Heart left ventricle (tissue), 16 donors: Measurements from ENCODE around the gene POLR3GL. TPM values are rescaled to one million over a fixed set of nuclear protein-coding genes. Genes with fewer than 3 reads are reported as not detected.

Experiments used
- ATAC-seq, 4 donors: fragments of 200-7000 bp; cut with Tn5 transposase; one replicate each; pipeline ENCODE4 v1.9.1; 2020 to 2022; ENCODE audit warnings: moderate library complexity in 4 of 4, mild to moderate bottlenecking in 3 of 4, moderate number of reproducible peaks in 1 of 4
- DNase-seq, 5 donors: peaks; one replicate each; pipeline ENCODE4 v3.0.0-alpha.2; 2020
- H3K27ac ChIP-seq, 12 donors: fragments of 200-600 bp; sonication (generic) in 4 of 12; one replicate each; pipeline versions ENCODE4 v1.5.0 to v1.8.0; 2016 to 2022; ENCODE audit warnings: mild to moderate bottlenecking in 2 of 12
- H3K27me3 ChIP-seq, 9 donors: fragments of 200-600 bp; sonication (generic) in 2 of 9; one replicate each; pipeline versions ENCODE4 v1.5.1 to v1.8.0; 2016 to 2022; ENCODE audit warnings: mild to moderate bottlenecking in 3 of 9
- H3K36me3 ChIP-seq, 9 donors: fragments of 200-600 bp; sonication (generic) in 2 of 9; one replicate each; pipeline versions ENCODE4 v1.5.0 to v1.8.0; 2018 to 2022; ENCODE audit warnings: mild to moderate bottlenecking in 2 of 9
- H3K4me1 ChIP-seq, 12 donors: fragments of 200-600 bp; sonication (generic) in 4 of 12; one replicate each; pipeline versions ENCODE4 v1.5.0 to v1.8.0; 2016 to 2022; ENCODE audit warnings: mild to moderate bottlenecking in 3 of 12
- H3K4me3 ChIP-seq, 12 donors: fragments of 200-600 bp; sonication (generic) in 4 of 12; one replicate each; pipeline versions ENCODE4 v1.5.0 to v1.8.0; 2017 to 2022; ENCODE audit warnings: mild to moderate bottlenecking in 9 of 12, moderate library complexity in 4 of 12
- H3K9me3 ChIP-seq, 12 donors: fragments of 200-600 bp; sonication (generic) in 4 of 12; one replicate each; pipeline versions ENCODE4 v1.5.0 to v1.8.0; 2016 to 2022; ENCODE audit warnings: mild to moderate bottlenecking in 1 of 12
- POLR2A ChIP-seq, 2 donors: fragments of 450-650 bp; IDR thresholded peaks; one replicate each; pipeline ENCODE4 v1.6.1; 2017; ENCODE audit warnings: antibody characterized with exemption in 2 of 2, mild to moderate bottlenecking in 2 of 2, moderate library complexity in 2 of 2
- WGBS, 4 donors: extraction: QIAGEN DNeasy Blood & Tissue Kit in 2 of 4; methylation state at CpG; one replicate each; pipeline versions ENCODE4 v1.1.5 to v1.1.7; 2013 to 2018; 5-methylcytosine and 5-hydroxymethylcytosine counted together
- intact Hi-C, 10 donors: fragments of 100-400 bp; cut with DNase I; formaldehyde crosslinking; loops; one replicate each; pipeline versions ENCODE4 v1.11.1 to v1.14.2; 2022
- long read RNA-seq, 3 donors: library from polyadenylated mRNA; unstranded; transcript quantifications; one replicate each; pipeline ENCODE4 v2.0.0, GENCODE V29; 2020 to 2021
- polyA plus RNA-seq, 2 donors: library from polyadenylated mRNA; stranded (reverse); fragments of 200-250 nt; gene quantifications; one replicate each; pipeline ENCODE4 v1.2.3, GENCODE V29; 2013
- total RNA-seq, 9 donors: library from RNA; depleted of rRNA in 2 of 9; stranded (reverse); fragments of >200 nt in 2 of 9; fragmentation: NEBNext Ultra II Directional in 3 of 9; extraction: Animal tissue kit (Norgen Biotek cat#: 25700) in 3 of 9; gene quantifications; one replicate each; pipeline versions ENCODE4 v1.1.0 to v1.2.4, GENCODE V29; 2016 to 2023
- TF ChIP-seq, protein P1 (sequence below), 12 donors: fragments of 200-600 bp; sonication (generic) in 4 of 12; IDR thresholded peaks; one replicate each; pipeline versions ENCODE4 v1.5.0 to v1.8.0; 2018 to 2022; ENCODE audit warnings: antibody characterized with exemption in 12 of 12, mild to moderate bottlenecking in 5 of 12
- donor health status: ischemic (EF 13 %, LVEDD 7.1; RV severe dilation, severe dysfunction).
- donor health status: healthy with polysubstance abuse.
- donor health status: DM: no; HTN: yes; CAD: no.
- donor health status: DM: no; HTN: no; CAD: no.
- donor health status: ischemic (EF 25% LVEDD 6.9; RV normal size, moderate dysfunction).
- donor health status: ischemic (EF 25% LVEDD 5.7; RV mildly dilated, moderate dysfunction).
- donor health status: healthy.
- donor health status: DM: yes; HTN: yes; CAD: no.
- donor health status: ischemic (EF 35%, LVEDD 5.7; RV mildly dilated, moderate dysfunction).
- donor health status: nonischemic (EF 11% LVEDD 7.7; RV severe dilation, severe dysfunction).
- donor health status: DM: yes; HTN: yes; CAD: no.
- donor health status: PGD.
- donor health status: ischemic (EF 29% LVEDD 5.4; RV normal size, mild dysfunction).
- donor health status: nonischemic (EF 23%, LVEDD 6.1; RV moderate dilation, normal function).

POLR3GL gene, protein sequence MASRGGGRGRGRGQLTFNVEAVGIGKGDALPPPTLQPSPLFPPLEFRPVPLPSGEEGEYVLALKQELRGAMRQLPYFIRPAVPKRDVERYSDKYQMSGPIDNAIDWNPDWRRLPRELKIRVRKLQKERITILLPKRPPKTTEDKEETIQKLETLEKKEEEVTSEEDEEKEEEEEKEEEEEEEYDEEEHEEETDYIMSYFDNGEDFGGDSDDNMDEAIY
- total RNA-seq (10 to 100 TPM; 30.2 to 45.7 (median 36.0) TPM), polyA plus RNA-seq (10 to 100 TPM; 45.8 to 69.4 TPM)
- long read RNA-seq, donor 1, transcript POLR3GL-202 (8 exons, 1,165 nt): major isoform, 29 of 39 reads
- long read RNA-seq, donor 1, partial matches to known transcripts: 6 of 39 reads
- long read RNA-seq, donor 1, other reads (novel, unspliced or antisense): 3 of 39 reads
- long read RNA-seq, donor 2, transcript POLR3GL-202 (8 exons, 1,165 nt): major isoform, 28 of 43 reads
- long read RNA-seq, donor 2, partial matches to known transcripts: 5 of 43 reads
- long read RNA-seq, donor 2, other reads (novel, unspliced or antisense): 10 of 43 reads
- long read RNA-seq, donor 3, transcript POLR3GL-202 (8 exons, 1,165 nt): major isoform, 25 of 32 reads
- long read RNA-seq, donor 3, partial matches to known transcripts: 6 of 32 reads
- long read RNA-seq, donor 3, other reads (novel, unspliced or antisense): 1 of 32 reads

DNA sequence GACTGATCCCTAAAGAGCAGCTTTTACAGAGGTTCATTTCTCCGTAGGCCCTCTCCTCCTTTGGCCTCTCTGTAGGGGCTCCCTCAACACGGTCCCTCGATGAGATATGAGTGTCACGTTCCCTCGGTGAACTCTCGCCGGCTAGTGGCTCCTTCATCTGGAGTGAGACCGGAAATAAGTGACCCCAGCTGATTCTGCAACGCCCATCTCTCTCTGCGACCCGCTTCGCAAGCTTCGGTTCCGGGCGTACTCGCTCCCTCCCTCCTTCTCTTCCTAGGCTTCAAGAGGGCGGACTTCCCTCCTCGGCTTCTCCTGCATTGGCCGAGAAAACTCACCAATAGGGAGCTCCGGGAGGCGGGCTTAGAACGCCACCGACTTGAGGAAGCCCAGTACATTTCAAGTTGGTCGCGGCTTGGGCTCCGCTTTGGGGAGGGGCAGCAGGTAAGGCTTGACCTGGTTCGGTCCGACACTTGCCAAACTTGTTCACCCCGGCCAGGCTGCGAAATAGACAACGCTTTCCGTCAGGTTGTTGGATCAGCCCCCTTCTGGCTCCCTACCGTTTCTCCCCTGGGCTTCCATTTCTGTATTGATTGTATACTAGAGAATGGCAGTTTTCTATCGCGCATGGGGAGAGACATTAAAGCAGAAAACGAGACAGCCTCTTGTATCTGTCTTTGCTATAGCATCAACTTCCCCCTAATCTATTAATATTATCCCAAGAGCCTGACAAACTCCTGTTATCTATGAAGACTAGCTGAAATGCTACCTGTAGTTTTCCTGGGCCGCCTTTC is at the start of gene POLR3GL, which contains the start of gene ANKRD34A:
Gene POLR3GL (plus strand): TSS at position 363 of the 791 bp plus-strand sequence. CDS start 10,176 bp downstream, outside the sequence.
Gene ANKRD34A (minus strand): TSS at position 248 of the 791 bp plus-strand sequence. CDS start 2,816 bp downstream, outside the sequence.
- H3K9me3 ChIP-seq: peaks cover 0 to 13% (median 6%) of the 10 kb centered on the region in 12 donors
- DNase-seq (peak; percentile 96 to 97 (median 97)), ATAC-seq (peak; percentile 80 to 89 (median 88))
- peaks cover 0 to 5% (median 0%) of the 10 kb centered on the region in 9 donors for H3K36me3 ChIP-seq
- H3K27me3 ChIP-seq: no peaks in the 10 kb centered on the region
- intact Hi-C loops: loop anchor here in 6 of 10 donors (2.0 to 10.0 kb wide), 7 partner anchors 16 to 110 kb away; partner anchors contain the start of genes RBM8A (in 2 of the 6), PEX11B (in 1 of the 6), PIAS3 (in 1 of the 6) and TXNIP (in 1 of the 6)
- H3K27ac ChIP-seq: peak within 1 kb of the TSS; percentile 71 to 98 (median 89)
- WGBS, 4 donors: 0 to 1% (median 1%) methylated on average over 34 to 37 of the region's 37 CpGs
- H3K4me3 ChIP-seq: peak within 1 kb of the TSS; percentile 39 to 81 (median 73)
- TF ChIP-seq POLR2A (IDR thresholded peaks at IDR 0.05): peak; percentile 86 to 98
- TF ChIP-seq, protein P1, sequence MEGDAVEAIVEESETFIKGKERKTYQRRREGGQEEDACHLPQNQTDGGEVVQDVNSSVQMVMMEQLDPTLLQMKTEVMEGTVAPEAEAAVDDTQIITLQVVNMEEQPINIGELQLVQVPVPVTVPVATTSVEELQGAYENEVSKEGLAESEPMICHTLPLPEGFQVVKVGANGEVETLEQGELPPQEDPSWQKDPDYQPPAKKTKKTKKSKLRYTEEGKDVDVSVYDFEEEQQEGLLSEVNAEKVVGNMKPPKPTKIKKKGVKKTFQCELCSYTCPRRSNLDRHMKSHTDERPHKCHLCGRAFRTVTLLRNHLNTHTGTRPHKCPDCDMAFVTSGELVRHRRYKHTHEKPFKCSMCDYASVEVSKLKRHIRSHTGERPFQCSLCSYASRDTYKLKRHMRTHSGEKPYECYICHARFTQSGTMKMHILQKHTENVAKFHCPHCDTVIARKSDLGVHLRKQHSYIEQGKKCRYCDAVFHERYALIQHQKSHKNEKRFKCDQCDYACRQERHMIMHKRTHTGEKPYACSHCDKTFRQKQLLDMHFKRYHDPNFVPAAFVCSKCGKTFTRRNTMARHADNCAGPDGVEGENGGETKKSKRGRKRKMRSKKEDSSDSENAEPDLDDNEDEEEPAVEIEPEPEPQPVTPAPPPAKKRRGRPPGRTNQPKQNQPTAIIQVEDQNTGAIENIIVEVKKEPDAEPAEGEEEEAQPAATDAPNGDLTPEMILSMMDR (IDR thresholded peaks at IDR 0.05): no peak
- peaks cover 0 to 54% (median 33%) of the 10 kb centered on the region in 12 donors for H3K4me1 ChIP-seq

DNA sequence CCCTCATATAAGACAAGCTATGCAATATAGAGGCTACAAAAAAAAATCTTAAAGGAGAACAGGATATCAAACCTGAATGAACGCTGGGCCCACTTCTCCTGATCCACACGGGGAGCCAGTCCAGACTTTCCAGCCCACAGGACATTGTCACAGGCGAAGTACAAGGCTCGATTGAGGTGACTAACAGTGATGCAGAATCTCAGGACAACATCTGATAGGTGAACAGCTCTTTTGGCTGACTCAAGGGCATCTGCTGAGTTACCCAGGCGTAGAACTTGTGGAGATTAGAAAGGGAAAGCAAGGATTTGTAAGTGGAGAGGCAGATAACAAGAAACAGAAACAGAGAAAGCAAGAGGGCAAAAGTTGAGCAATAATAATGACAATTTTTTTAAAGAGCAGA is 47.7 kb upstream of the POLR3GL start:
- 71 to 79% (median 78%) methylated on average over 5 of the region's 5 CpGs for WGBS, 4 donors
- Histone ChIP-seq H3K4me3 (peak overlapping the region in 1 of 12 donors; percentile 8), H3K27me3 (no peaks in the 10 kb centered on the region), H3K4me1 (peaks cover 5 to 29% (median 22%) of the 10 kb centered on the region in 12 donors), H3K9me3 (no peaks in the 10 kb centered on the region), H3K36me3 (peaks cover 0 to 58% (median 51%) of the 10 kb centered on the region in 9 donors), H3K27ac (no peak overlapping the region)
- DNase-seq (no peak), ATAC-seq (no peak)
- intact Hi-C loops: loop anchor here in 6 of 10 donors (5.0 kb wide), 2 partner anchors 41 to 69 kb away; partner anchors contain the start of genes LIX1L (in 5 of the 6) and NUDT17 (in 2 of the 6)
- TF ChIP-seq, protein P1 (IDR thresholded peaks at IDR 0.05): no peak
- no peak for TF ChIP-seq POLR2A (IDR thresholded peaks at IDR 0.05)

DNA sequence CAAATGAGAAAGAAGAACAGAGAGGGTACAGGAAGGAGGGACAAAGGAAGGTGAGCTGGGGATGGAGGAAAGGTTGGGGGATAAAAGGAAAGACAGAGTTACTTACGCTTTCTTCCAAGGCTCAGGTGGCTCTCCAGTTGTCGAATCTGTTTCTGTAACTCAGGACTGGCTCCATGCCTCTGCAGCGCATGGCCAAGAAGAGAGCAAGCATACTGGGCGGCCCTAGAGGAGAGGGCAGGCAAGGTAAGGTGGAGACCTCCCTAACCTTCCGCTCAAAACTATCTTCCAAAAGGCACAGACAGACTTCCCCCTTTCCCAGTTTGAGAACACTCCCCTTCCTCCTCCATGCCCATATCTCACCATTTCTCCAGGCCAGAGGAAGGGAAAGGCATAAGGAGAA is 46.9 kb upstream of the POLR3GL start:
- DNase-seq (no peak), ATAC-seq (no peak)
- H3K27ac ChIP-seq: peak overlapping the region in 9 of 12 donors; percentile 79 to 97 (median 92)
- TF ChIP-seq, protein P1 (IDR thresholded peaks at IDR 0.05): no peak
- no peaks in the 10 kb centered on the region for H3K9me3 ChIP-seq
- peaks cover 0 to 55% (median 50%) of the 10 kb centered on the region in 9 donors for H3K36me3 ChIP-seq
- H3K4me3 ChIP-seq: peak overlapping the region; percentile 72 to 99 (median 89)
- 70 to 81% (median 73%) methylated on average over 5 of the region's 5 CpGs for WGBS, 4 donors
- H3K27me3 ChIP-seq: no peaks in the 10 kb centered on the region
- intact Hi-C loops: loop anchor here in 6 of 10 donors (5.0 kb wide), 2 partner anchors 40 to 70 kb away; partner anchors contain the start of genes LIX1L (in 5 of the 6) and NUDT17 (in 2 of the 6)
- peaks cover 5 to 29% (median 22%) of the 10 kb centered on the region in 12 donors for H3K4me1 ChIP-seq
